ENCODE measurements around the gene PHETA1.
"Not testable (repeated sequence)": the region's sequence is repeated elsewhere in the genome, so short reads cannot be mapped to it uniquely, and the experiment has no call there.

DNA sequence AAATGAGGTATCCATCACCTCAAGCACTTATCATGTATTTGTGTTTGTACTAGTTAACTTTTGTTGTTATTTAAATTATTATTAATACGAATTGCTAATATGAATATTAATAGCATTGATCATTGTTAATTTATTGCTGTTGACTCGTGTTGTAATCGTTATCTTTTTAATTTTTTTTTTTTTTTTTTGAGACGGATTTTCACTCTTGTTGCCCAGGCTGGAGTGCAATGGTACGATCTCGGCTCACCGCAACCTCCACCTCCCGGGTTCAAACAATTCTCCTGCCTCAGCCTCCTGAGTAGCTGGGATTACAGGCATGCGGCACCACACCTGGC lies 33.6 kb upstream of the PHETA1 start:
- TF ChIP-seq FOXM1 (IDR thresholded peaks at IDR 0.05; ENCODE audit: low read depth); MEF2A (IDR thresholded peaks at IDR 0.05; ENCODE audit: borderline replicate concordance, low read depth); NFIC (IDR thresholded peaks at IDR 0.05; ENCODE audit: borderline replicate concordance); EP300 (IDR thresholded peaks at IDR 0.05; ENCODE audit: borderline replicate concordance in 1 of 2, low read depth in 1 of 2, low read length in 1 of 2); EZH2phosphoT487 (IDR thresholded peaks at IDR 0.05; ENCODE audit: borderline replicate concordance, low read depth); POLR2AphosphoS5 (IDR thresholded peaks at IDR 0.05; ENCODE audit: low read depth, low read length); MXI1 (IDR thresholded peaks at IDR 0.05; ENCODE audit: low read depth, low read length); RFX5 (IDR thresholded peaks at IDR 0.05; ENCODE audit: low read length); CHD2 (IDR thresholded peaks at IDR 0.05; ENCODE audit: low read length, partially characterized antibody): not testable (repeated sequence)
- TF ChIP-seq, protein P1, sequence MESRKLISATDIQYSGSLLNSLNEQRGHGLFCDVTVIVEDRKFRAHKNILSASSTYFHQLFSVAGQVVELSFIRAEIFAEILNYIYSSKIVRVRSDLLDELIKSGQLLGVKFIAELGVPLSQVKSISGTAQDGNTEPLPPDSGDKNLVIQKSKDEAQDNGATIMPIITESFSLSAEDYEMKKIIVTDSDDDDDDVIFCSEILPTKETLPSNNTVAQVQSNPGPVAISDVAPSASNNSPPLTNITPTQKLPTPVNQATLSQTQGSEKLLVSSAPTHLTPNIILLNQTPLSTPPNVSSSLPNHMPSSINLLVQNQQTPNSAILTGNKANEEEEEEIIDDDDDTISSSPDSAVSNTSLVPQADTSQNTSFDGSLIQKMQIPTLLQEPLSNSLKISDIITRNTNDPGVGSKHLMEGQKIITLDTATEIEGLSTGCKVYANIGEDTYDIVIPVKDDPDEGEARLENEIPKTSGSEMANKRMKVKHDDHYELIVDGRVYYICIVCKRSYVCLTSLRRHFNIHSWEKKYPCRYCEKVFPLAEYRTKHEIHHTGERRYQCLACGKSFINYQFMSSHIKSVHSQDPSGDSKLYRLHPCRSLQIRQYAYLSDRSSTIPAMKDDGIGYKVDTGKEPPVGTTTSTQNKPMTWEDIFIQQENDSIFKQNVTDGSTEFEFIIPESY (IDR thresholded peaks at IDR 0.05; ENCODE audit: borderline replicate concordance, low read depth): not testable (repeated sequence)
- TF ChIP-seq, protein P2, sequence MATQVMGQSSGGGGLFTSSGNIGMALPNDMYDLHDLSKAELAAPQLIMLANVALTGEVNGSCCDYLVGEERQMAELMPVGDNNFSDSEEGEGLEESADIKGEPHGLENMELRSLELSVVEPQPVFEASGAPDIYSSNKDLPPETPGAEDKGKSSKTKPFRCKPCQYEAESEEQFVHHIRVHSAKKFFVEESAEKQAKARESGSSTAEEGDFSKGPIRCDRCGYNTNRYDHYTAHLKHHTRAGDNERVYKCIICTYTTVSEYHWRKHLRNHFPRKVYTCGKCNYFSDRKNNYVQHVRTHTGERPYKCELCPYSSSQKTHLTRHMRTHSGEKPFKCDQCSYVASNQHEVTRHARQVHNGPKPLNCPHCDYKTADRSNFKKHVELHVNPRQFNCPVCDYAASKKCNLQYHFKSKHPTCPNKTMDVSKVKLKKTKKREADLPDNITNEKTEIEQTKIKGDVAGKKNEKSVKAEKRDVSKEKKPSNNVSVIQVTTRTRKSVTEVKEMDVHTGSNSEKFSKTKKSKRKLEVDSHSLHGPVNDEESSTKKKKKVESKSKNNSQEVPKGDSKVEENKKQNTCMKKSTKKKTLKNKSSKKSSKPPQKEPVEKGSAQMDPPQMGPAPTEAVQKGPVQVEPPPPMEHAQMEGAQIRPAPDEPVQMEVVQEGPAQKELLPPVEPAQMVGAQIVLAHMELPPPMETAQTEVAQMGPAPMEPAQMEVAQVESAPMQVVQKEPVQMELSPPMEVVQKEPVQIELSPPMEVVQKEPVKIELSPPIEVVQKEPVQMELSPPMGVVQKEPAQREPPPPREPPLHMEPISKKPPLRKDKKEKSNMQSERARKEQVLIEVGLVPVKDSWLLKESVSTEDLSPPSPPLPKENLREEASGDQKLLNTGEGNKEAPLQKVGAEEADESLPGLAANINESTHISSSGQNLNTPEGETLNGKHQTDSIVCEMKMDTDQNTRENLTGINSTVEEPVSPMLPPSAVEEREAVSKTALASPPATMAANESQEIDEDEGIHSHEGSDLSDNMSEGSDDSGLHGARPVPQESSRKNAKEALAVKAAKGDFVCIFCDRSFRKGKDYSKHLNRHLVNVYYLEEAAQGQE (IDR thresholded peaks at IDR 0.05; ENCODE audit: low read depth, low read length): not testable (repeated sequence)
- TF ChIP-seq, protein P3, sequence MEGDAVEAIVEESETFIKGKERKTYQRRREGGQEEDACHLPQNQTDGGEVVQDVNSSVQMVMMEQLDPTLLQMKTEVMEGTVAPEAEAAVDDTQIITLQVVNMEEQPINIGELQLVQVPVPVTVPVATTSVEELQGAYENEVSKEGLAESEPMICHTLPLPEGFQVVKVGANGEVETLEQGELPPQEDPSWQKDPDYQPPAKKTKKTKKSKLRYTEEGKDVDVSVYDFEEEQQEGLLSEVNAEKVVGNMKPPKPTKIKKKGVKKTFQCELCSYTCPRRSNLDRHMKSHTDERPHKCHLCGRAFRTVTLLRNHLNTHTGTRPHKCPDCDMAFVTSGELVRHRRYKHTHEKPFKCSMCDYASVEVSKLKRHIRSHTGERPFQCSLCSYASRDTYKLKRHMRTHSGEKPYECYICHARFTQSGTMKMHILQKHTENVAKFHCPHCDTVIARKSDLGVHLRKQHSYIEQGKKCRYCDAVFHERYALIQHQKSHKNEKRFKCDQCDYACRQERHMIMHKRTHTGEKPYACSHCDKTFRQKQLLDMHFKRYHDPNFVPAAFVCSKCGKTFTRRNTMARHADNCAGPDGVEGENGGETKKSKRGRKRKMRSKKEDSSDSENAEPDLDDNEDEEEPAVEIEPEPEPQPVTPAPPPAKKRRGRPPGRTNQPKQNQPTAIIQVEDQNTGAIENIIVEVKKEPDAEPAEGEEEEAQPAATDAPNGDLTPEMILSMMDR (IDR thresholded peaks at IDR 0.05): not testable (repeated sequence)
